Esophagus squamous epithelium (tissue), 5 donors: Measurements from ENCODE around the gene CCDC85C. TPM values are rescaled to one million over a fixed set of nuclear protein-coding genes. Genes with fewer than 3 reads are reported as not detected.
A peak's percentile ranks its signal among the peaks of the same experiment; 100 is the strongest.

Source experiments
- DNase-seq: peaks from one replicate; lab custom pipeline; 2025; lab: John Stamatoyannopoulos, UW
- H3K27ac ChIP-seq, 4 donors: fragments of 200-600 bp; sonication (generic); one replicate each; pipeline ENCODE4 v1.5.1; 2016 to 2019; ENCODE audit warnings: mild to moderate bottlenecking in 1 of 4
- H3K27me3 ChIP-seq, 4 donors: fragments of 200-600 bp; sonication (generic); 1 replicate in 3 of 4; 2 replicates in 1 of 4; pipeline versions ENCODE4 v1.5.1 to v1.6.0; 2017 to 2021; ENCODE audit warnings: antibody characterized with exemption in 1 of 4
- H3K36me3 ChIP-seq, 3 donors: fragments of 200-600 bp; sonication (generic); one replicate each; pipeline ENCODE4 v1.5.1; 2016 to 2019
- H3K4me1 ChIP-seq, 3 donors: fragments of 200-600 bp; sonication (generic); one replicate each; pipeline ENCODE4 v1.5.1; 2017 to 2019
- H3K4me3 ChIP-seq, 4 donors: fragments of 200-600 bp; sonication (generic); 1 replicate in 3 of 4; 2 replicates in 1 of 4; pipeline ENCODE4 v1.5.1; 2016 to 2019; ENCODE audit warnings: mild to moderate bottlenecking in 2 of 4, moderate library complexity in 1 of 4
- H3K9me3 ChIP-seq, 3 donors: fragments of 200-600 bp; sonication (generic); one replicate each; pipeline ENCODE4 v1.5.1; 2016 to 2019
- CTCF ChIP-seq, 6 experiments: fragments of 450-650 bp in 4 of 6; fragments of 200-600 bp in 2 of 6; sonication (generic) in 2 of 6; IDR thresholded peaks; one replicate each; pipeline ENCODE4 v1.5.1; 2016 to 2019; ENCODE audit warnings: antibody characterized with exemption in 6 of 6, mild to moderate bottlenecking in 4 of 6, moderate library complexity in 4 of 6
- POLR2A ChIP-seq, 4 donors: fragments of 450-650 bp; IDR thresholded peaks; one replicate each; pipeline ENCODE4 v1.6.1; 2017; ENCODE audit warnings: antibody characterized with exemption in 4 of 4, mild to moderate bottlenecking in 4 of 4, moderate library complexity in 3 of 4
- WGBS, 2 donors: methylation state at CpG; one replicate each; pipeline ENCODE4 v1.1.5; 2018; 5-methylcytosine and 5-hydroxymethylcytosine counted together
- intact Hi-C: fragments of 100-400 bp; cut with DNase I; formaldehyde crosslinking; loops from one replicate; pipeline ENCODE4 v1.15.0; 2022
- total RNA-seq, 4 donors: library from RNA; depleted of rRNA; stranded (reverse); fragments of >200 nt; gene quantifications; one replicate each; pipeline ENCODE4 v1.1.0, GENCODE V29; 2016
- donor health status: DM: yes; HTN: yes; CAD: no.

The CCDC85C gene
- total RNA-seq, 4 donors from 2014 or later: 23.4 to 52.0 (median 27.1) TPM

GRCh38 chr14:99586761-99587459 is 17.1 kb downstream of the CCDC85C start:
- Histone ChIP-seq H3K27me3 (no peaks in the 10 kb centered on the region), H3K4me1 (peaks cover 12 to 60% (median 41%) of the 10 kb centered on the region in 3 donors), H3K9me3 (no peaks in the 10 kb centered on the region), H3K4me3 (no peak overlapping the region), H3K36me3 (peaks cover 0 to 2% (median 0%) of the 10 kb centered on the region in 3 donors), H3K27ac (peak overlapping the region in 2 of 4 donors; percentile 29 to 55)
- intact Hi-C loops: no loop called here
- TF ChIP-seq CTCF (IDR thresholded peaks at IDR 0.05): no peak
- TF ChIP-seq POLR2A (IDR thresholded peaks at IDR 0.05): no peak
- no peak for DNase-seq
- 47 to 100% methylated on average over 2 to 6 of the region's 13 CpGs for WGBS, 2 donors

GRCh38 chr14:99586054-99586760 is 17.8 kb downstream of the CCDC85C start:
- intact Hi-C loops: no loop called here

GRCh38 chr14:99584823-99585222 is 19.2 kb downstream of the CCDC85C start:
- 71 to 100% methylated on average over 1 to 3 of the region's 3 CpGs for WGBS, 2 donors
- H3K9me3 ChIP-seq: no peaks in the 10 kb centered on the region
- no peak for TF ChIP-seq CTCF (IDR thresholded peaks at IDR 0.05)
- H3K36me3 ChIP-seq: peaks cover 0 to 6% (median 0%) of the 10 kb centered on the region in 3 donors
- H3K27ac ChIP-seq: no peak overlapping the region
- peaks cover 4 to 59% (median 36%) of the 10 kb centered on the region in 3 donors for H3K4me1 ChIP-seq
- DNase-seq: no peak
- H3K27me3 ChIP-seq: no peaks in the 10 kb centered on the region
- H3K4me3 ChIP-seq: no peak overlapping the region
- intact Hi-C loops: no loop called here

More at GRCh38 chr14:99586054-99586760, 17.8 kb downstream of the CCDC85C start:
- DNase-seq: no peak
- 70 to 78% methylated on average over 5 to 7 of the region's 16 CpGs for WGBS, 2 donors
- H3K27me3 ChIP-seq: no peaks in the 10 kb centered on the region
- H3K4me3 ChIP-seq: no peak overlapping the region
- TF ChIP-seq POLR2A (IDR thresholded peaks at IDR 0.05) (no peak), CTCF (IDR thresholded peaks at IDR 0.05) (no peak)
- no peaks in the 10 kb centered on the region for H3K9me3 ChIP-seq
- H3K27ac ChIP-seq: peak overlapping the region in 2 of 4 donors; percentile 11 to 55
- peaks cover 0 to 6% (median 0%) of the 10 kb centered on the region in 3 donors for H3K36me3 ChIP-seq
- peaks cover 9 to 59% (median 39%) of the 10 kb centered on the region in 3 donors for H3K4me1 ChIP-seq

GRCh38 chr14:99581938-99582337 is 22.1 kb downstream of the CCDC85C start:
- DNase-seq: no peak
- no peak overlapping the region for H3K27ac ChIP-seq
- H3K4me3 ChIP-seq: no peak overlapping the region
- H3K36me3 ChIP-seq: peaks cover 0 to 6% (median 0%) of the 10 kb centered on the region in 3 donors
- 97 to 100% methylated on average over 2 to 5 of the region's 11 CpGs for WGBS, 2 donors
- intact Hi-C loops: no loop called here
- H3K9me3 ChIP-seq: no peaks in the 10 kb centered on the region
- H3K27me3 ChIP-seq: no peaks in the 10 kb centered on the region
- no peak for TF ChIP-seq CTCF (IDR thresholded peaks at IDR 0.05)
- TF ChIP-seq POLR2A (IDR thresholded peaks at IDR 0.05): no peak
- peaks cover 15 to 59% (median 44%) of the 10 kb centered on the region in 3 donors for H3K4me1 ChIP-seq

GRCh38 chr14:99581374-99581773 is 22.6 kb downstream of the CCDC85C start:
- peaks cover 0 to 6% (median 0%) of the 10 kb centered on the region in 3 donors for H3K36me3 ChIP-seq
- H3K9me3 ChIP-seq: no peaks in the 10 kb centered on the region
- H3K27ac ChIP-seq: peak overlapping the region in 1 of 4 donors; percentile 97
- WGBS, 2 donors: 93 to 97% methylated on average over 8 to 10 of the region's 16 CpGs
- H3K4me3 ChIP-seq: no peak overlapping the region
- intact Hi-C loops: no loop called here
- TF ChIP-seq CTCF (IDR thresholded peaks at IDR 0.05) (no peak), POLR2A (IDR thresholded peaks at IDR 0.05) (no peak)
- no peaks in the 10 kb centered on the region for H3K27me3 ChIP-seq
- peaks cover 18 to 59% (median 44%) of the 10 kb centered on the region in 3 donors for H3K4me1 ChIP-seq
- DNase-seq: no peak
